ENCODE results near the gene STOML2.

STOML2 gene

GRCh38 chr9:35107297-35108290 lies 4.7 kb upstream of the STOML2 start:
- no peak for DNase-seq

- DNase-seq = no peak
These were observed 3.4 kb upstream of the STOML2 start for GRCh38 chr9:35106343-35106730.

GRCh38 chr9:35105571-35106342 lies 2.8 kb upstream of the STOML2 start:
- DNase-seq = no peak

- DNase-seq = no peak
These were observed 2.2 kb upstream of the STOML2 start for GRCh38 chr9:35105126-35105525.

- DNase-seq = no peak
These were observed 1.7 kb upstream of the STOML2 start for GRCh38 chr9:35104586-35104985.

GRCh38 chr9:35103660-35104191 lies 795 bp upstream of the STOML2 start:
- no peak for DNase-seq

GRCh38 chr9:35102465-35102768 lies 514 bp downstream of the STOML2 start:
- no peak for DNase-seq

- DNase-seq = no peak
These were observed 5.4 kb downstream of the STOML2 start for GRCh38 chr9:35097573-35097972.

GRCh38 chr9:35096035-35096849 lies 6.7 kb downstream of the STOML2 start, which contains the start of gene PIGO:
Gene PIGO (minus strand): TSS chr9:35096591. CDS start chr9:35095565, 1,026 bp downstream.
- DNase-seq = peak; percentile 83

GRCh38 chr9:35091536-35091935 lies 11.4 kb downstream of the STOML2 start:
- DNase-seq = no peak

GRCh38 chr9:35089434-35089833 lies 13.5 kb downstream of the STOML2 start:
- no peak for DNase-seq

GRCh38 chr9:35085078-35085477 lies 17.9 kb downstream of the STOML2 start:
- DNase-seq = no peak

- DNase-seq = peak; percentile 70
These were observed 23.2 kb downstream of the STOML2 start, which contains the start of gene FANCG for GRCh38 chr9:35079426-35080341. Gene FANCG (minus strand): TSS chr9:35079942. CDS start chr9:35079524, 418 bp downstream.

GRCh38 chr9:35079041-35079425 lies 23.9 kb downstream of the STOML2 start:
- DNase-seq = no peak

- DNase-seq = no peak
These were observed 24.9 kb downstream of the STOML2 start for GRCh38 chr9:35078066-35078465.

GRCh38 chr9:35076848-35077247 lies 26.1 kb downstream of the STOML2 start:
- DNase-seq = no peak

- DNase-seq = no peak
These were observed 27.6 kb downstream of the STOML2 start for GRCh38 chr9:35075358-35075757.

- DNase-seq = no peak
These were observed 28.1 kb downstream of the STOML2 start for GRCh38 chr9:35074791-35075190.

- no peak for DNase-seq
These were observed 28.8 kb downstream of the STOML2 start for GRCh38 chr9:35074141-35074540.

GRCh38 chr9:35073279-35073612 lies 29.7 kb downstream of the STOML2 start:
- DNase-seq = no peak

GRCh38 chr9:35072461-35073278 lies 30.3 kb downstream of the STOML2 start, which contains the start of gene VCP:
Gene VCP (minus strand): TSS chr9:35072625. CDS start chr9:35072353, 272 bp downstream.
- DNase-seq = peak; percentile 96
